AG09309 (cell line): ENCODE results near the gene XRN2.
A peak's percentile ranks its signal among the peaks of the same experiment; 100 is the strongest.

ENCODE experiments used
- DNase-seq: peaks from one replicate; pipeline ENCODE4 v3.0.0-alpha.2; 2010; ENCODE audit warnings: low read depth
- H3K4me3 ChIP-seq: 2 replicates; pipeline ENCODE4 v1.5.1; 2011; ENCODE audit warnings: mild to moderate bottlenecking, low read depth, low read length, moderate library complexity; ENCODE audit not compliant: control insufficient read depth
- TF ChIP-seq, protein P1 (sequence below): IDR thresholded peaks from 2 replicates; pipeline ENCODE4 v1.5.1; 2011; ENCODE audit warnings: mild to moderate bottlenecking, low read depth, low read length, inconsistent platforms; ENCODE audit not compliant: insufficient read depth, control insufficient read depth; ENCODE audit errors: missing control alignments

Gene XRN2

DNA sequence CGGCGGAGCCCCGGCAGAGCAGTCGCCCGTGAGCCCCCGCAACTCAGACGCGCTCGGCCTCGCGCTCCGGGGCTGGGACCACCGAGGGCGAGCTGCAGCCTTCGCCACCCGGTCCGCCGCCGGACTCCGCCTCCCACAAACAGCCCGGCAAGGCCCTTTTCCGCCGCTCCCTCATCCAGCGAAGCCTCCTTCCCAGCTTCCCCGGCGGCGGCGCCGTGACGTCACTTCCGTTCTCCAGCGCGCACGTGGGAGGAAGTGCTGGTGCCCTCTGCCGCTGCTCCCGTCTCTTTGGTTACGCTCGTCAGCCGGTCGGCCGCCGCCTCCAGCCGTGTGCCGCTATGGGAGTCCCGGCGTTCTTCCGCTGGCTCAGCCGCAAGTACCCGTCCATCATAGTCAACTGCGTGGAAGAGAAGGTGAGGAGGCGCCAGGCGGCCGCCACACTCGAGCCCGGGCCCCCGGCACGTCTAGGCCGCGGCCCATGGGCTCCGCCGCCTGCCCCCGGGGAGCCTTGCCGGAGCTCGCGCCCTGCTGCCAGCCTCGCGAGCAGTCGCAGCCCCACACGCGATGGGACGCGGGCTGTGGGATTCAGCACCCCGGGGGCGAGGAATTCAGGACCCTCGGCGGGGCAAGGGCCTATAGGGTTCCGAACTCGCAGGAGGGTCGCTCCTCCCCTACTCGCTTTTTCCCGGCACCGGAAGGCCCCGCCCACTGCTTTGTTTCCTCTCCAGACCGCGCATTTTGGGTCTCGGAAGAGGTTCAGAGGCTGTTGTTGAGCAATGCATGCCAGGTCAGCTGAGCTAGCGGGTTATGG lies at the start of gene XRN2:
Gene XRN2, plus strand, starts transcription at position 271 of the 811 bp plus-strand sequence. Its CDS starts 68 bp downstream, at position 339.
- H3K4me3 ChIP-seq, result peak within 1 kb of the TSS; percentile 77
- peak; percentile 55 for DNase-seq
- TF ChIP-seq, protein P1, sequence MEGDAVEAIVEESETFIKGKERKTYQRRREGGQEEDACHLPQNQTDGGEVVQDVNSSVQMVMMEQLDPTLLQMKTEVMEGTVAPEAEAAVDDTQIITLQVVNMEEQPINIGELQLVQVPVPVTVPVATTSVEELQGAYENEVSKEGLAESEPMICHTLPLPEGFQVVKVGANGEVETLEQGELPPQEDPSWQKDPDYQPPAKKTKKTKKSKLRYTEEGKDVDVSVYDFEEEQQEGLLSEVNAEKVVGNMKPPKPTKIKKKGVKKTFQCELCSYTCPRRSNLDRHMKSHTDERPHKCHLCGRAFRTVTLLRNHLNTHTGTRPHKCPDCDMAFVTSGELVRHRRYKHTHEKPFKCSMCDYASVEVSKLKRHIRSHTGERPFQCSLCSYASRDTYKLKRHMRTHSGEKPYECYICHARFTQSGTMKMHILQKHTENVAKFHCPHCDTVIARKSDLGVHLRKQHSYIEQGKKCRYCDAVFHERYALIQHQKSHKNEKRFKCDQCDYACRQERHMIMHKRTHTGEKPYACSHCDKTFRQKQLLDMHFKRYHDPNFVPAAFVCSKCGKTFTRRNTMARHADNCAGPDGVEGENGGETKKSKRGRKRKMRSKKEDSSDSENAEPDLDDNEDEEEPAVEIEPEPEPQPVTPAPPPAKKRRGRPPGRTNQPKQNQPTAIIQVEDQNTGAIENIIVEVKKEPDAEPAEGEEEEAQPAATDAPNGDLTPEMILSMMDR, result no peak

DNA sequence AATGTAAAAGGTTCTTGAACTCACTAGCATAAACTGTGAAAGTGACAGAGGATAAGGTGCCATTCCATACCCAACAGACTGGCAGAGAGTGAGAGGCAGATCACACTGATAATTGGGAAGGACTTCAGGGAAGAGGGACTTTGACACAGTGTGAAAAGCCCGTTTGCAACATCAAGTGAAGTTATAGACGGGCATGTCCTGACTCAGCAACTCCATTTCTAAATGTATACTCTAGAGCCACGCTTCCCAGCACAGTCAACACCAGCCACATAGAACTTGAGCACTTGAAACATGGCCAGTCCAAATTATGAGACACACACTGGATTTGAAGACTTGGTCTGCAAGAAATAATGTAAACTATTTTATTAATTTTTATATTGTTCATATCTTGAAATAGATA lies 45.9 kb upstream of the XRN2 start:
- DNase-seq, result no peak
- TF ChIP-seq, protein P1, result no peak
- H3K4me3 ChIP-seq, result no peak overlapping the region

DNA sequence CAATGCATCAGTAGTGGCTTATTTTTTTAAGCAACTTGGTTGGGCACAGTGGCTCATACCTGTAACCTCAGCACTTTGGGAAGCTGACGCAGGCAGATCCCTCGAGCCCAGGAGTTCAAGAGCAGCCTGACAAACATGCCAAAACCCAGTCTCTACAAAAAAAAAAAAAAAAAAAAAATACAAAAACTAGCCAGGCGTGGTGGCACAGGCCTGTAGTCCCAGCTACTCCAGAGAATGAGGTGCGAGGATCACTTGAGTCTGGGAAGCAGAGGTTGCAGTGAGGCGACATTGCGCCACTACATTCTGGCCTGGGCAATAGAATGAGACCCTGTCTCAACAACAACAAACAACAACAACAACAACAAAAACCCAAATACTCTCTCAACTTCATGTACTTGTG lies 44.7 kb upstream of the XRN2 start:
- TF ChIP-seq, protein P1, result no peak
- no peak for DNase-seq
- H3K4me3 ChIP-seq, result no peak overlapping the region

GRCh38 chr20:21259346-21259745 lies 43.8 kb upstream of the XRN2 start:
- DNase-seq, result no peak
- no peak overlapping the region for H3K4me3 ChIP-seq
- TF ChIP-seq, protein P1, result no peak

DNA sequence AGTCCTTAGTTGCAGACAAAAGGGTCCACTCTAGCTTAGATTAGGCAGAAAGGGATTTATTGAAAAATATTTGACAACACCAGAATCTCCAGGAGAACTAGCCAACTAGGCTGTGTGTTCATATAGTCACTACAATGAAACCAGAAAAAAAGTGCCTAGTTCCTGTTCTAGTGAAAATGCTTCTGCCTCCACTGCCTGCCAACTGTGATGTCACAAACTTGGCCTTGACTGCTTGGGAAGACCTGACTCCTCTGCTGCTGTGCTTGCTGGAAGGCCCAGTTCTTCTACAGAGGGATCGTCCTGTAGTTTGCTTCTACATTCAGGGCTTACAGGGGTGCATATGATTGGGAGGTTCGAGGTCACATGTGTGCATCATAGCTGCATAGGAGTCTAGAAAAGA lies 40.3 kb upstream of the XRN2 start:
- TF ChIP-seq, protein P1, result no peak
- no peak overlapping the region for H3K4me3 ChIP-seq
- DNase-seq, result no peak

GRCh38 chr20:21265261-21266190 lies 37.6 kb upstream of the XRN2 start:
- H3K4me3 ChIP-seq, result no peak overlapping the region
- DNase-seq, result no peak
- TF ChIP-seq, protein P1, result no peak
